K562 (cell line): ENCODE data around the gene ERVV-1. TPM values are rescaled to one million over a fixed set of nuclear protein-coding genes. Genes with fewer than 3 reads are reported as not detected.

Experiments
- CBFB ChIP-seq: sonication (generic); formaldehyde crosslinking; IDR thresholded peaks from 2 replicates; pipeline ENCODE4 v1.4.0; 2020; ENCODE audit warnings: mild to moderate bottlenecking, missing genetic modification reagents
- CTBP1 ChIP-seq: fragments of 450-650 bp; IDR thresholded peaks from 2 replicates; pipeline ENCODE4 v1.6.1; 2016; ENCODE audit warnings: borderline replicate concordance
- JUN ChIP-seq, 2 experiments: sonication (generic) in 1 of 2; formaldehyde crosslinking in 1 of 2; IDR thresholded peaks; 2 replicates each; pipeline versions ENCODE4 v1.6.1 to v1.8.0; 2012 to 2022; ENCODE audit warnings: borderline replicate concordance in 2 of 2, mild to moderate bottlenecking in 2 of 2, improper control_type of control experiment in 1 of 2, low read depth in 1 of 2, low read length in 1 of 2, missing genetic modification reagents in 1 of 2
- KDM5B ChIP-seq: fragments of 200-600 bp; sonication (generic); IDR thresholded peaks from 2 replicates; pipeline ENCODE4 v1.6.1; 2012; ENCODE audit warnings: low read depth, mild to moderate bottlenecking, moderate library complexity, low read length, control low read depth, inconsistent platforms; ENCODE audit not compliant: insufficient replicate concordance
- MAFF ChIP-seq: IDR thresholded peaks from 2 replicates; pipeline ENCODE4 v1.6.1; 2012; ENCODE audit warnings: low read length, improper control_type of control experiment
- MCM5 ChIP-seq: fragments of 450-650 bp; IDR thresholded peaks from 2 replicates; pipeline ENCODE4 v1.6.1; 2016; ENCODE audit warnings: low read depth
- NUFIP1 ChIP-seq: fragments of 450-650 bp; IDR thresholded peaks from 2 replicates; pipeline ENCODE4 v1.6.1; 2018; ENCODE audit not compliant: partially characterized antibody
- PHF8 ChIP-seq: fragments of 200-600 bp; sonication (generic); IDR thresholded peaks from 2 replicates; pipeline ENCODE4 v1.6.1; 2012; ENCODE audit warnings: mixed run types, mild to moderate bottlenecking, inconsistent platforms, low read length, moderate library complexity, borderline replicate concordance
- POLR2G ChIP-seq: fragments of 200-400 bp; formaldehyde crosslinking; IDR thresholded peaks from 2 replicates; pipeline ENCODE4 v1.6.1; 2017; ENCODE audit warnings: low read depth, mild to moderate bottlenecking, antibody characterized with exemption, low read length, moderate library complexity
- POU5F1 ChIP-seq: fragments of 150-350 bp; IDR thresholded peaks from 2 replicates; pipeline ENCODE4 v1.6.1; 2014; ENCODE audit warnings: borderline replicate concordance, low read length, low read depth, mild to moderate bottlenecking; ENCODE audit not compliant: partially characterized antibody
- RAD51 ChIP-seq: fragments of 450-650 bp; IDR thresholded peaks from 2 replicates; pipeline ENCODE4 v1.7.1; 2016; ENCODE audit warnings: low read depth, mild to moderate bottlenecking, borderline replicate concordance
- REST ChIP-seq, 2 experiments: fragments of 450-650 bp; formaldehyde crosslinking in 1 of 2; IDR thresholded peaks; 2 replicates each; pipeline versions ENCODE4 v1.4.0 to v1.6.1; 2014 to 2020; ENCODE audit warnings: mild to moderate bottlenecking in 2 of 2, borderline replicate concordance in 1 of 2, low read depth in 1 of 2
- ZBTB34 ChIP-seq: fragments of 250-450 bp; sonication (Bioruptor Pico); IDR thresholded peaks from 2 replicates; pipeline ENCODE4 v1.8.0; 2021; ENCODE audit warnings: mild to moderate bottlenecking, moderate library complexity
- ZNF398 ChIP-seq: fragments of 250-450 bp; sonication (Bioruptor Pico); IDR thresholded peaks from 2 replicates; pipeline ENCODE4 v1.8.0; 2021; ENCODE audit warnings: moderate library complexity, mild to moderate bottlenecking, inconsistent platforms
- polyA plus RNA-seq, 8 experiments: library from polyadenylated mRNA; depleted of rRNA in 4 of 8; stranded (reverse) in 5 of 8; unstranded in 3 of 8; fragments of >200 nt; fragmentation: Nextera tagmentation in 2 of 8; fragmentation: Illumina TruSeq in 1 of 8; extraction: Ambion mirVana in 2 of 8; extraction: Trizol in 1 of 8; gene quantifications; 2 replicates each; pipeline versions ENCODE4 v1.2.1 to v1.2.3, GENCODE V29; 2011 to 2014; ENCODE audit warnings: inconsistent platforms in 1 of 8, missing spikeins in 1 of 8
- total RNA-seq, 7 experiments: library from RNA; depleted of rRNA in 6 of 7; stranded (reverse); fragments of >200 nt in 6 of 7; fragmentation: Illumina TruSeq in 2 of 7; extraction: Trizol in 2 of 7; gene quantifications; 2 replicates each; pipeline versions ENCODE4 v1.2.1 to v1.2.3, GENCODE V29; 2011 to 2021; ENCODE audit warnings: low replicate concordance in 1 of 7

Gene ERVV-1
- total and polyA plus RNA-seq, 9 of the 15 experiments (the other 6 are each of a cell fraction or from before 2014, with no cell fraction given), result 0.08 TPM; not detected in 8

DNA sequence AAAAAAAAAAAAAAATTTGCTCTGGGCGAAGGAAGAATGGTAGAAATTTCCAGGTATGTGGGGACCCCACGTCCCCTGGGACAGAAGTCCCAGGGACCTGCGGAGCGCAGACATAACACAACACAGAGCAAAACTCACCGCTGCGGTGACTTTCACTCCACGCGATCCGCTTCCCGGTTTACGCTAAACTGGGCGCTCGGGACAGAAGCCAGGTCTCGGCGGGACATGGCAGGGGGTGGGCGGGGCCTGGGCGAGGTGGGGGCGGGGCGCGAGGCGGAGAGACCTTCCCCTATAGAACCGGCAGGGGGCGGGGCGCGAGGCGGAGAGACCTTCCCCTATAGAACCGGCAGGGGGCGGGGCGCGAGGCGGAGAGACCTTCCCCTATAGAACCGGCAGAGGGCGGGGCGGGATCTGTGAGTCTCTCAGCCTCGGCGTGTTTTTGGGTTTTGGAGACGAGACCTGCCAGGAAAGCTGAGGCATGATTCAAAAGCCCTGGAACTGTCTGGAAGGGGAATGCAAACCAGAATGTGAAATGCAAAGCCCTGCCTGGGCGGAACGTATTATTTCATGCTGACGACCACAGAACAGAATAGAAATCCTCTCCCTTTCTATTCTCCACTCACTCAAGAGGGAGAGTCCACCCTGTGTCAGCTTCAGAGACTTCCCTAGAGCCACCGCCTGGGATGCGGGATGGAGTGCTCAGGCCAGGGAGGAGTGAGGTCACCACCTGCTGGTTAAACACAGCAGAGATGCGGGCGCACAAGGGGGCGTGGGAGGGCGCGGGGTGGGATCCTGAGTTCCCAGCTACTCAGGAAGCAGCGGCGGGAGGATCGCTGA lies 20.2 kb upstream of the ERVV-1 start (continued):
- TF ChIP-seq ZNF398 (CRISPR knock-in tag) (no peak), JUN (IDR thresholded peaks at IDR 0.05; ENCODE audit: borderline replicate concordance, low read depth, low read length) (no peak), JUN (CRISPR knock-in tag; IDR thresholded peaks at IDR 0.05; ENCODE audit: borderline replicate concordance) (no peak), POU5F1 (no peak), REST (IDR thresholded peaks at IDR 0.05; ENCODE audit: borderline replicate concordance) (peak; percentile 27; the same call in 1 of the 2 replicates), REST (CRISPR knock-in tag; IDR thresholded peaks at IDR 0.05; ENCODE audit: low read depth) (no peak), CTBP1 (0 out of 2 replicates have a peak, but pooled peaks have one; percentile 13), KDM5B (peak; percentile 67), MCM5 (no peak), ZBTB34 (CRISPR knock-in tag) (no peak), PHF8 (peak; percentile 55; the same call in 1 of the 2 replicates), RAD51 (no peak), POLR2G (peak; percentile 48; the same call in 1 of the 2 replicates), NUFIP1 (no peak), MAFF (no peak), CBFB (CRISPR knock-in tag) (no peak)
